Activated T-cell treated with anti-CD3 and anti-CD28 coated beads, Interleukin-2, amount 50 U/mL, for 72 hours (primary cell): ENCODE results near the gene PDXDC1. TPM values are rescaled to one million over a fixed set of nuclear protein-coding genes. Genes with fewer than 3 reads are reported as not detected.
"Not testable (repeated sequence)": the region's sequence is repeated elsewhere in the genome, so short reads cannot be mapped to it uniquely, and the experiment has no call there.

ENCODE experiments used
- ATAC-seq, 2 donors: fragments of 150-1000 bp; cut with Tn5 transposase; replicated peaks in 1 of 2; 2 replicates each; pipeline ENCODE4 v1.10.0; 2021; ENCODE audit warnings: moderate library complexity in 2 of 2, mild to moderate bottlenecking in 1 of 2
- DNase-seq, 2 donors: peaks; one replicate each; pipeline ENCODE4 v3.0.0; 2021 to 2022; ENCODE audit warnings: mixed read lengths in 1 of 2
- H3K27ac Mint-ChIP-seq: one replicate; pipeline ENCODE4 v1.8.0; 2022; ENCODE audit warnings: mild to moderate bottlenecking, moderate library complexity, mixed read lengths
- H3K27me3 Mint-ChIP-seq: one replicate; pipeline ENCODE4 v1.8.0; 2022; ENCODE audit warnings: low read depth, mixed read lengths
- H3K36me3 Mint-ChIP-seq, 2 donors: one replicate each; pipeline ENCODE4 v1.8.0; 2022; ENCODE audit warnings: mixed read lengths in 2 of 2, mild to moderate bottlenecking in 1 of 2; ENCODE audit not compliant: insufficient read depth in 2 of 2
- H3K4me1 Mint-ChIP-seq: one replicate; pipeline ENCODE4 v1.8.0; 2022; ENCODE audit warnings: low read depth, mixed read lengths
- H3K4me3 Mint-ChIP-seq, 2 donors: one replicate each; pipeline ENCODE4 v1.8.0; 2022; ENCODE audit warnings: mild to moderate bottlenecking in 2 of 2, mixed read lengths in 2 of 2, moderate library complexity in 2 of 2
- H3K9me3 Mint-ChIP-seq, 2 donors: one replicate each; pipeline ENCODE4 v1.8.0; 2022; ENCODE audit warnings: mixed read lengths in 2 of 2
- total RNA-seq, 2 donors: library from RNA; stranded (reverse); gene quantifications; one replicate each; pipeline ENCODE4 v1.2.3, GENCODE V29; 2022

The PDXDC1 gene, protein sequence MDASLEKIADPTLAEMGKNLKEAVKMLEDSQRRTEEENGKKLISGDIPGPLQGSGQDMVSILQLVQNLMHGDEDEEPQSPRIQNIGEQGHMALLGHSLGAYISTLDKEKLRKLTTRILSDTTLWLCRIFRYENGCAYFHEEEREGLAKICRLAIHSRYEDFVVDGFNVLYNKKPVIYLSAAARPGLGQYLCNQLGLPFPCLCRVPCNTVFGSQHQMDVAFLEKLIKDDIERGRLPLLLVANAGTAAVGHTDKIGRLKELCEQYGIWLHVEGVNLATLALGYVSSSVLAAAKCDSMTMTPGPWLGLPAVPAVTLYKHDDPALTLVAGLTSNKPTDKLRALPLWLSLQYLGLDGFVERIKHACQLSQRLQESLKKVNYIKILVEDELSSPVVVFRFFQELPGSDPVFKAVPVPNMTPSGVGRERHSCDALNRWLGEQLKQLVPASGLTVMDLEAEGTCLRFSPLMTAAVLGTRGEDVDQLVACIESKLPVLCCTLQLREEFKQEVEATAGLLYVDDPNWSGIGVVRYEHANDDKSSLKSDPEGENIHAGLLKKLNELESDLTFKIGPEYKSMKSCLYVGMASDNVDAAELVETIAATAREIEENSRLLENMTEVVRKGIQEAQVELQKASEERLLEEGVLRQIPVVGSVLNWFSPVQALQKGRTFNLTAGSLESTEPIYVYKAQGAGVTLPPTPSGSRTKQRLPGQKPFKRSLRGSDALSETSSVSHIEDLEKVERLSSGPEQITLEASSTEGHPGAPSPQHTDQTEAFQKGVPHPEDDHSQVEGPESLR
- 10 to 100 TPM; 68.8 to 86.1 TPM for total RNA-seq

DNA sequence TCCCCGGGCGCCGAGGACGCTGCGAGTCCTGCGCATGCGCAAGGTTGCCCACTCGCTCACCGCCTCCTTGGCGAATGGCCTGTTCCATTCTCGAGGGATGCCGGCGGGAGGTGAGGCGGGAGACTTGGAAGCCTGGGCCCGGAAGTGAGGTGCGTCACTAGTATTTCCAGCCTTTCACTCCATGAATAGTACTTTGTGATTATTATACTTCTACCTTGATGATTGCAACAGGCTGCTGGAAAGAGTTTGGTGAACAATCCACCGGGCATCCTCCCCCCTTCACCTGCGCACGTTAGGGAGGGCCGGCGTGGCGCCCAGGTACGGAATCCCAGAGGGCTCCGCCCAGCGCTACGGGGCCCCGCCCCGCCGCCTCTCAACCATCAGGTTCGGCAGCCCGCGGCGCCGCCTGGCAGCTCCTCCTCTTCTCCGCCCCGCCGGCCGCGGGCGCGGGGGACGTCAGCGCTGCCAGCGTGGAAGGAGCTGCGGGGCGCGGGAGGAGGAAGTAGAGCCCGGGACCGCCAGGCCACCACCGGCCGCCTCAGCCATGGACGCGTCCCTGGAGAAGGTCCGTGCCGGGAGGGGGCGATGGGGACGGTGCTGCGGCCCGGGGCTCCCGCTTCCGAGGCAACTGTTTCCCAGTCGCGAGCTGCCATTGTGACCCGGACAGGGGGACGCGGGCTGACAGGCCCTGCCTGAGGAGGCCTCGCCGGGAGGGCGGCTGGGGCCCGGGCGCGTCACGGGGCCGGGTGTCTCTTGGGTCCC, at the start of gene PDXDC1:
Gene PDXDC1 (plus strand): TSS at position 371 of the 762 bp plus-strand sequence. CDS start 174 bp downstream, at position 545.
- H3K4me3 Mint-ChIP-seq, result peak within 1 kb of the TSS; percentile 89
- peak within 1 kb of the TSS; percentile 77 for H3K27ac Mint-ChIP-seq
- ATAC-seq, result peak; percentile 97 to 98

DNA sequence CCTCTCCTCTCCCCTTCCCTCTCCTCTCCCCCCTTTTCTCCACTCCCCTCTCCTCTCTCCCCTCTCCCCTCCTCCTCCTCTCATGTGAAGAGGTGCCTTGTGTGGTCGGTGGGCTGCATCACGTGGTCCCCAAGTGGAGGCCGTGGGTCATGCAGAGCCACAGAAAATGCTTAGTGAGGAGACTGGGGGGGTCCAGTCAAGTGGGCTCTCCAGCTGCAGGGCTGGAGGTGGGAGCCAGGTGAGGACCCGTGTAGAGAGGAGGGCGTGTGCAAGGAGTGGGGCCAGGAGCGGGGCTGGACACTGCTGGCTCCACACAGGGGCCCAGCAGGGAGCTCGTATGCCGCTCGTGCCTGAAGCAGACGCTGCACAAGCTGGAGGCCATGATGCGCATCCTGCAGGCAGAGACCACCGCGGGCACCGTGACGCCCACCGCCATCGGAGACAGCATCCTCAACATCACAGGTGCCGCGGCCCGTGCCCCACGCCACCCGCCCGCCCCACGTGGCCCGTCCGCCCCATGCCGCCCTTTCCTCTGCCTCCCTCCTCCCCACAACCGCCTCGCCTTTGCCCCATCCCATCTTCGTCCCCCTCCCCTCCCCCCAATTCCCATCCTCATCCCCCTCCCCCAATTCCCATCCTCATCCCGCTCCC, 46.6 kb upstream of the PDXDC1 start:
- not testable (repeated sequence) for ATAC-seq, DNase-seq, H3K4me3 Mint-ChIP-seq, H3K4me1 Mint-ChIP-seq, H3K27me3 Mint-ChIP-seq, H3K36me3 Mint-ChIP-seq, H3K9me3 Mint-ChIP-seq, H3K27ac Mint-ChIP-seq

More for the DNA sequence above, at the start of gene PDXDC1:
- not testable (repeated sequence) for H3K9me3 Mint-ChIP-seq, H3K27me3 Mint-ChIP-seq, H3K36me3 Mint-ChIP-seq
- H3K4me1 Mint-ChIP-seq, result peaks cover 25% of the 10 kb centered on the region
- DNase-seq, result peak; percentile 99

DNA sequence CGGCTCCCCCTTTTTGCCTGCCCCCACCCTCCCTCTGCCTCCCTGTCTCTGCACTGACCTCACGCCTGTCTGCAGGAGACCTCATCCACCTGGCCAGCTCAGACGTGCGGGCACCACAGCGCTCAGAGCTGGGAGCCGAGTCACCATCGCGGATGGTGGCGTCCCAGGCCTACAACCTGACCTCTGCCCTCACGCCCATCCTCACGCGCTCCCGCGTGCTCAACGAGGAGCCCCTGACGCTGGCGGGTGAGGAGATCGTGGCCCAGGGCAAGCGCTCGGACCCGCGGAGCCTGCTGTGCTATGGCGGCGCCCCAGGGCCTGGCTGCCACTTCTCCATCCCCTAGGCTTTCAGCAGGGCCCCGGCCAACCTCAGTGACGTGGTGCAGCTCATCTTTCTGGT, 45.6 kb upstream of the PDXDC1 start:
- H3K4me1 Mint-ChIP-seq, H3K4me3 Mint-ChIP-seq, ATAC-seq, DNase-seq, H3K27ac Mint-ChIP-seq, H3K27me3 Mint-ChIP-seq, H3K36me3 Mint-ChIP-seq, H3K9me3 Mint-ChIP-seq: not testable (repeated sequence)

DNA sequence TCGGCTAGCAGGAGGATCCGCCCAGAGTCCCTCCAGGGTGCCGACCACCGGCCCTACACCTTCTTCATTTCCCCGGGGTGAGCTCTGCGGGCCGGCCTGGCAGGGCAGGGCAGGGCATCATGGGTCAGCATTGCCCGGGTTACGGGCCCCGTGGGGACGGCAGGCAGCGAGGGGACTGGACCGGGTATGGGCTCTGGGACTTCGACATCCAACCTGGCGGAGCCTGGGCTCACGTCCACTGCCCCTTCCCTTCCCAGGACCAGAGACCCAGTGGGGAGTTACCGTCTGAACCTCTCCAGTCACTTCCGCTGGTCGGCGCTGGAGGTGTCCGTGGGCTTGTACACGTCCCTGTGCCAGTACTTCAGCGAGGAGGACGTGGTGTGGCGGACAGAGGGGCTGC, 44.6 kb upstream of the PDXDC1 start:
- not testable (repeated sequence) for H3K9me3 Mint-ChIP-seq, ATAC-seq, H3K36me3 Mint-ChIP-seq, H3K4me3 Mint-ChIP-seq, H3K27me3 Mint-ChIP-seq, H3K27ac Mint-ChIP-seq, DNase-seq, H3K4me1 Mint-ChIP-seq

DNA sequence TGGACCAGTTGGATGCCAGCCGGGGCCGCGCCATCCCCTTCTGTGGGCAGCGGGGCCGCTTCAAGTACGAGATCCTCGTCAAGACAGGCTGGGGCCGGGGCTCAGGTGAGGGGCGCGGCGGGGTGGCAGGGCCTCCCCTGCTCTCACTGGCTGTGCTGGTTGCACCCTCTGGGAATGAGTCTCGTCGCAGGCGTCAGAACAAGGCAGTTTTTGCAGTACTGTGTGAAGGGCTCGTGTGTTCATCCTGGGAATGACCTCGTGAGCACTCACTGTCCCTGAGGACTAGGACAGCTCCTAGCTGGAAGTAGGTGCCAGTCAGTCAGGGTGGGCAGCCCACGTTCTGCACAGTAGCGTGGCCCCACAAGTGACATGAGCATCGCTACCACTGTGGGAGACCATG, 43.9 kb upstream of the PDXDC1 start:
- not testable (repeated sequence) for DNase-seq, H3K4me3 Mint-ChIP-seq, H3K4me1 Mint-ChIP-seq, H3K9me3 Mint-ChIP-seq, H3K36me3 Mint-ChIP-seq, ATAC-seq, H3K27me3 Mint-ChIP-seq, H3K27ac Mint-ChIP-seq

DNA sequence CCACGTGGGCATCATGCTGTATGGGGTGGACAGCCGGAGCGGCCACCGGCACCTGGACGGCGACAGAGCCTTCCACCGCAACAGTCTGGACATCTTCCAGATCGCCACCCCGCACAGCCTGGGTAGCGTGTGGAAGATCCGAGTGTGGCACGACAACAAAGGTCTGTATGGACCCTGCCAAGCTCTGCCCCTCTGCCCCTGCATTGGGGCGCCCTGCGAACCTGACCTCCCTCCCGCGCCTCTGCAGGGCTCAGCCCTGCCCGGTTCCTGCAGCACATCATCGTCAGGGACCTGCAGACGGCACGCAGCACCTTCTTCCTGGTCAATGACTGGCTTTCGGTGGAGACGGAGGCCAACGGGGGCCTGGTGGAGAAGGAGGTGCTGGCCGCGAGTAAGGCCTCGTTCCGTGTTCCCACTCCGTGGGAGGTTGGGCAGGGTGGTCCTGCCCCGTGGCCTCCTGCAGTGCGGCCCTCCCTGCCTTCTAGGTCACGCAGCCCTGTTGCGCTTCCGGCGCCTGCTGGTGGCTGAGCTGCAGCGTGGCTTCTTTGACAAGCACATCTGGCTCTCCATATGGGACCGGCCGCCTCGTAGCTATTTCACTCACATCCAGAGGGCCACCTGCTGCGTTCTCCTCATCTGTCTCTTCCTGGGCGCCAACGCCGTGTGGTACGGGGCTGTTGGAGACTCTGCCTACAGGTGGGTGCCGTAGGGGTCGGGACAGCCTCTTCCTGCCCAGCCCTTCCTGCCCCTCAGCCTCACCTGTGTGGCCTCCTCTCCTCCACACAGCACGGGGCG, 42.0 kb upstream of the PDXDC1 start:
- H3K36me3 Mint-ChIP-seq, H3K4me3 Mint-ChIP-seq, ATAC-seq, H3K27ac Mint-ChIP-seq, H3K9me3 Mint-ChIP-seq, DNase-seq, H3K4me1 Mint-ChIP-seq, H3K27me3 Mint-ChIP-seq: not testable (repeated sequence)

DNA sequence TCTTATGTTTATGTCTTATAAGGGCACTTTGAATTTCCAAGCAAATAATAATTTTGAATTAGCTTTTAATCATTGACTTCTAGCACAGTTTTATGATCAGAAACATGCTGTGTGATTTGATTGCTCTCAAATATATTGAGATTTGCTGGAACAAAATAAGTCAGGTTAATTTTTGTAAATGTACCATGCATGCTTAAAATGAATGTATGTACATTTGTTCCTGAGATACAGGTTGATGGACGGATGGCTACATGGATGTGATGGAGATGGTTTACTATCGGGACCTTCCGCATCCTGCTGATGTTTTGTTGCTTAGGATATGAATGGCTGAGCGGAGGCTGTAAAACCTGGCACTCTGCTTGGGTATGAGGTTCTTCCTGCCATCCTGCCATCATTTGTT, 37.7 kb upstream of the PDXDC1 start, which contains the start of gene NPIPA1:
Gene NPIPA1 (plus strand): TSS at position 301 of the 400 bp plus-strand sequence. CDS start 0 bp downstream, at position 301.
- H3K9me3 Mint-ChIP-seq, H3K27ac Mint-ChIP-seq, H3K4me3 Mint-ChIP-seq, DNase-seq, H3K4me1 Mint-ChIP-seq, H3K27me3 Mint-ChIP-seq, H3K36me3 Mint-ChIP-seq, ATAC-seq: not testable (repeated sequence)

DNA sequence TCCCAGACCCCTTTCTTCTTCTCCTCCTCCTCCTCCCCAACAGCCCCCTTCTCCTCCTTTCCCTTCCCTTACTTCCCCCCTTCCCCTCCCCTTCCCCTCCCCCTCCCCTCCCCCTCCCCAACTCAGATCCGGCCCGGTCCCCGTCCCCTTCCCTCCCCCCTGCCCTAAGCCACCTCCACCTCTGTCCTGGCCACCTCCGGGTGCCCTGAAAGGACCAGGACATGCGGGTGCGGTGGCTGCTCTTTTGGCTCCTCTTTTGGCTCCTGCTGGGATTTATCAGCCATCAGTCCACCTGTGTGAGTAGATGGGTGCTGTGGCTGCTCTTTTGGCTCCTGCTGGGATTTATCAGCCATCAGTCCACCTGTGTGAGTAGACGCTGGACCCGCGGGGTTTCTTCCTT, 36.8 kb upstream of the PDXDC1 start:
- not testable (repeated sequence) for DNase-seq, H3K27ac Mint-ChIP-seq, H3K9me3 Mint-ChIP-seq, H3K4me3 Mint-ChIP-seq, H3K36me3 Mint-ChIP-seq, ATAC-seq, H3K4me1 Mint-ChIP-seq, H3K27me3 Mint-ChIP-seq

DNA sequence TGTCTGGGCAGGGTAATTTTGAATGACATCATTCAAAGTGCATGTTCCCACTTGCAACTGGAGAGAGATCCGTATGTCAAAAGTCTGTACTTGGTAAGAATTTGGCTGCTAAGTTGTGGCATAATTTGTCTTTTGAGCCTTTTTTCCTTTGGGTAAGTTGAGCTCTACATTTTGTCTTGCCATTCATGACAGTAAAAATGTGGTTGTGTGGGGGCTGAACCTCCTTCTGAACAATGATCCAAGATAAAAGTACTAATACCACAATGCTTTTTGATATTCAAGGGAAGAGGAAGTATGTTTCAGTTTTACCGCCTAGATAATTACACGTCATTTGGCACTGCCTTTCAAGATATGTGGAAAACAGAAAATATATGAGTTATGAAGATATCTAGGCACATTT, 32.1 kb upstream of the PDXDC1 start:
- H3K36me3 Mint-ChIP-seq, ATAC-seq, H3K4me3 Mint-ChIP-seq, H3K27ac Mint-ChIP-seq, H3K27me3 Mint-ChIP-seq, H3K4me1 Mint-ChIP-seq, H3K9me3 Mint-ChIP-seq: not testable (repeated sequence)
- peak in 1 of 2 donors; percentile 11 for DNase-seq

DNA sequence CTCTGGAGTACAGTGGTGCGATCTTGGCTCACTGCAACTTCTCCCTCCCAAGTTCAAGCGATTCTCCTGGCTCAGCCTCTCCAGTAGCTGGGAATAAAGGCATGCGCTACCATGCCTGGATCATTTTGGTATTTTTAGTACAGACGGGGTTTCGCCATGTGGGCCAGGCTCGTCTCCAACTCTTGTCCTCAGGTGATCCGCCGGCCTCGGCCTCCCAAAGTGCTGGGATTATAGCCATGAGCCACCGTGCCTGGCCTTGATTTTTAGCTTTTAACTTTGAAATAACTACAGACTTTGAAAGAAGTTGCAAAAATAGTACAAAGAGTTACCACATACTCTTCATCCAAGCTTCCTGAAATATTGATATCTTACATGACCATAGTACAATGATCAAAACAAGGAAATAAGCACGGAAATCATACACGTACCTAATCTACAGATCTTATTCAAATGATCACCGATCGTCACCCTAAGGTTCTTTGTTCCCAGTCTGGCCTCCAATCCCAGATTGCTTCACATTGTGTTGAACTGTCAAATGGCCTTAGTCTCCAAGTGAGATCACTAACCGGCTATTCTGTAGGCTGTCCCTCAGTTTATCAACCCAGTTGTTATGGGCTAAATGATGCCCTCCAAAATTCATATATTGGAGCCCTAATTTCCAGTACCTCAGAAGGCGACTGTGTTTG, 19.1 kb upstream of the PDXDC1 start:
- ATAC-seq (no peak), DNase-seq (no peak)
- Mint-ChIP-seq H3K9me3 (no peaks in the 10 kb centered on the region), H3K27ac (no peak overlapping the region), H3K4me3 (no peak overlapping the region), H3K27me3 (no peaks in the 10 kb centered on the region), H3K36me3 (no peaks in the 10 kb centered on the region), H3K4me1 (no peaks in the 10 kb centered on the region)

DNA sequence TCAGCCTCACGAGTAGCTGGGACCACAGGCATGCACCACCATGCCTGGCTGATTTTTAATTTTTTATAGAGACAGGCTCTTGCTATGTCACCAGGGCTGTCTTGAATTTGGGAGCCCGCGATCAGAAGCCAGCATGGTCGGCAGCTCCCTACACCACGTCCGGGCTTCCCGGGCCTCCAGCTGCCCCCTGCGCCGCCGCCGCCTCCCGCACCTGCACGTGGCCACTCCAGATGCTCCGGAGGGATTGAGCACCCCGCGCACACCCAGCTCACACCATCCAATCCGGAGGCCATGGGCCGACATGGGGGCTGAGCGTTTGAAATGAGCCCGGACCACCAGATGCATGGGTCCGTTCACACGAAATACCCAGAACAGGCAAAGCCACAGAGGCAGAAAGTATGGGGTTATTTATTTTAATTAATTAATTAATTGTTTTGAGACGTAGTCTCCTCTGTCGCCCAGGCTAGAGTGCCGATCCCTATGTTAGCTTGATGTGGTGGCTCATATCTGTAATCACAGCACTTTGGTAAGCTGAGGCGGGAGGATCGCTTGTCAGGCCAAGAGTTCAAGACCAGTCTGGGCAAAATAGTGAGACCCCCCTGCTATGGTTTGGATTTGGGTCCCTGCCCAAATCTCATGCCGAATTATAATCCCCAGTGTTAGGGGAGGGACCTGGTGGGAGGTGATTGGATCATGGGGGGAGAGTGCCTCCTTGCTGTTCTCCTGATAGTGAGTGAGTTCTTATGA, 17.1 kb upstream of the PDXDC1 start:
- Mint-ChIP-seq H3K27me3 (peaks cover 12% of the 10 kb centered on the region), H3K27ac (no peak overlapping the region), H3K36me3 (no peaks in the 10 kb centered on the region), H3K9me3 (no peaks in the 10 kb centered on the region), H3K4me3 (no peak overlapping the region), H3K4me1 (no peaks in the 10 kb centered on the region)
- no peak for DNase-seq
- no peak for ATAC-seq
